DND-41 (cell line): ENCODE measurements around the gene NAV1.

Experiments
- CTCF ChIP-seq: IDR thresholded peaks from 2 replicates; pipeline ENCODE4 v1.5.1; 2012; ENCODE audit warnings: borderline replicate concordance, low read length, moderate library complexity, mild to moderate bottlenecking; ENCODE audit not compliant: poor library complexity, severe bottlenecking; ENCODE audit errors: extremely low read depth
- EZH2 ChIP-seq: IDR thresholded peaks from 3 replicates; pipeline ENCODE4 v1.6.1; 2012; ENCODE audit warnings: borderline replicate concordance, low read depth, mild to moderate bottlenecking, moderate library complexity, low read length, inconsistent platforms; ENCODE audit not compliant: severe bottlenecking

DNA sequence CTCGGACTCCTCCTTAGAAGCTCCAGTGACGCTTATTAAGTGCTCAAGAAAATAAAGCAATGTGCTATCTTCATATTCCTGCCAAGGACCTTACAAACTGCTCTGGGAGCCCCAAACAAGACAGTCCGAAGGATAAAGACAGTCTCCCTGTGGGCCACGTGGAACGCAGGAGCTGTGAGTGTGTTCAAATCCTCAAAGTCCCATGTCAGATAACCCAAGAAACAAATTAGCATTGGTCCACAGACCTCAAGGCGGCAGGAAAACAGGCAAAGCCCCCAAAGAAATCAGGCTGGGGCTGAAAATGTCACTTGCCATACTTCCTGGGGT is 3.0 kb upstream of the NAV1 start:
- no peak for TF ChIP-seq CTCF
- no peak for TF ChIP-seq EZH2
